IMR-90 (cell line): ENCODE data around the gene SYT8. TPM values are rescaled to one million over a fixed set of nuclear protein-coding genes. Genes with fewer than 3 reads are reported as not detected.

Experiments
- ATAC-seq: fragments of 200-7000 bp; cut with Tn5 transposase; 2 replicates; pipeline ENCODE4 v1.9.1; 2020; ENCODE audit warnings: low read depth, mild to moderate bottlenecking, moderate library complexity
- BruUV-seq: library from RNA; stranded (reverse); fragments of 400-500 nt; replicated peaks from 2 replicates; lab custom pipeline; 2021; lab: Mats Ljungman, UMichigan
- CTCF ChIA-PET: fragments of 300-600 bp; formaldehyde crosslinking; extraction: SDS; loops from one replicate; lab custom pipeline; 2021; ENCODE audit warnings: antibody characterized with exemption; lab: Yijun Ruan, JAX
- POLR2A ChIA-PET: fragments of 300-600 bp; sonication (Branson Sonifier 250); formaldehyde crosslinking; loops from one replicate; lab custom pipeline; 2022; ENCODE audit warnings: antibody characterized with exemption; ENCODE audit not compliant: unreplicated experiment; lab: Charles Lee
- DNase-seq: peaks from one replicate; pipeline ENCODE4 v3.0.0; 2013
- H2AFZ ChIP-seq: replicated peaks from 2 replicates; pipeline ENCODE3; 2013; ENCODE audit warnings: low read length, mild to moderate bottlenecking; ENCODE audit not compliant: poor library complexity
- H2AK5ac ChIP-seq: 2 replicates; pipeline ENCODE4 v1.6.1; 2013; ENCODE audit warnings: low read depth, low read length, inconsistent platforms
- H2AK9ac ChIP-seq: replicated peaks from 2 replicates; pipeline ENCODE3; 2013; ENCODE audit warnings: mild to moderate bottlenecking, low read depth, low read length, moderate library complexity; ENCODE audit not compliant: poor library complexity
- H2BK120ac ChIP-seq: 2 replicates; pipeline ENCODE4 v1.6.1; 2013; ENCODE audit warnings: low read depth, low read length, inconsistent platforms
- H2BK15ac ChIP-seq: 3 replicates; pipeline ENCODE4 v1.6.1; 2013; ENCODE audit warnings: low read depth, low read length, inconsistent platforms
- H2BK20ac ChIP-seq: 2 replicates; pipeline ENCODE4 v1.6.1; 2013; ENCODE audit warnings: low read depth, mild to moderate bottlenecking, inconsistent platforms, low read length, moderate library complexity
- H2BK5ac ChIP-seq: 2 replicates; pipeline ENCODE4 v1.6.1; 2013; ENCODE audit warnings: mild to moderate bottlenecking, low read depth, low read length, inconsistent platforms; ENCODE audit not compliant: poor library complexity, severe bottlenecking
- H3K14ac ChIP-seq: replicated peaks from 2 replicates; pipeline ENCODE4 v1.6.1; 2013; ENCODE audit warnings: low read depth, low read length, inconsistent platforms
- H3K18ac ChIP-seq: 2 replicates; pipeline ENCODE4 v1.6.1; 2013; ENCODE audit warnings: low read depth, low read length, control low read depth
- H3K23ac ChIP-seq: 2 replicates; pipeline ENCODE4 v1.6.1; 2013; ENCODE audit warnings: low read depth, low read length, inconsistent platforms
- H3K27ac ChIP-seq: 2 replicates; pipeline ENCODE4 v1.5.1; 2013; ENCODE audit warnings: mild to moderate bottlenecking, control low read depth, low read length; ENCODE audit not compliant: insufficient read depth
- H3K27me3 ChIP-seq: 2 replicates; pipeline ENCODE4 v1.6.1; 2013; ENCODE audit warnings: low read length; ENCODE audit not compliant: control insufficient read depth, insufficient read depth
- H3K36me3 ChIP-seq: 2 replicates; pipeline ENCODE4 v1.6.1; 2013; ENCODE audit warnings: low read length, mixed read lengths; ENCODE audit not compliant: control insufficient read depth, insufficient read depth
- H3K4ac ChIP-seq: 2 replicates; pipeline ENCODE4 v1.6.1; 2013; ENCODE audit warnings: low read depth, low read length, inconsistent platforms
- H3K4me1 ChIP-seq: 2 replicates; pipeline ENCODE4 v1.6.1; 2013; ENCODE audit warnings: low read length, mixed read lengths; ENCODE audit not compliant: control insufficient read depth, insufficient read depth
- H3K4me2 ChIP-seq: 2 replicates; pipeline ENCODE4 v1.6.1; 2013; ENCODE audit warnings: low read depth, mild to moderate bottlenecking, control low read depth, low read length, moderate library complexity
- H3K4me3 ChIP-seq: 2 replicates; pipeline ENCODE4 v1.5.1; 2013; ENCODE audit warnings: low read depth, mild to moderate bottlenecking, control low read depth, low read length, moderate library complexity; ENCODE audit not compliant: insufficient read depth
- H3K56ac ChIP-seq: 2 replicates; pipeline ENCODE4 v1.6.1; 2013; ENCODE audit warnings: low read length, inconsistent platforms; ENCODE audit not compliant: insufficient read depth; ENCODE audit errors: extremely low read depth
- H3K79me1 ChIP-seq, 2 experiments: 2 replicates each; pipeline ENCODE4 v1.6.1; 2013; ENCODE audit warnings: low read length in 2 of 2, inconsistent platforms in 1 of 2, low read depth in 1 of 2
- H3K9ac ChIP-seq: 2 replicates; pipeline ENCODE4 v1.6.1; 2013; ENCODE audit warnings: low read depth, low read length, control low read depth
- H3K9me1 ChIP-seq: 2 replicates; pipeline ENCODE4 v1.6.1; 2013; ENCODE audit warnings: low read length, inconsistent platforms; ENCODE audit not compliant: insufficient read depth
- H3K9me3 ChIP-seq: 2 replicates; pipeline ENCODE4 v1.6.1; 2013; ENCODE audit warnings: low read length; ENCODE audit not compliant: control insufficient read depth, insufficient read depth
- H4K20me1 ChIP-seq: 2 replicates; pipeline ENCODE4 v1.6.1; 2013; ENCODE audit warnings: low read length, inconsistent platforms; ENCODE audit not compliant: insufficient read depth
- H4K5ac ChIP-seq: 2 replicates; pipeline ENCODE4 v1.6.1; 2013; ENCODE audit warnings: mild to moderate bottlenecking, low read depth, low read length, control low read depth
- H4K8ac ChIP-seq, 2 experiments: 2 replicates each; pipeline ENCODE4 v1.6.1; 2013; ENCODE audit warnings: low read depth in 2 of 2, low read length in 2 of 2, control low read depth in 1 of 2, inconsistent platforms in 1 of 2
- H4K91ac ChIP-seq: 2 replicates; pipeline ENCODE4 v1.6.1; 2013; ENCODE audit warnings: low read depth, low read length, inconsistent platforms; ENCODE audit not compliant: insufficient read depth
- BHLHE40 ChIP-seq: fragments of 150-350 bp; IDR thresholded peaks from 2 replicates; pipeline ENCODE4 v1.6.1; 2016; ENCODE audit warnings: mild to moderate bottlenecking, low read depth, low read length
- CEBPB ChIP-seq: IDR thresholded peaks from 2 replicates; pipeline ENCODE4 v1.6.1; 2012; ENCODE audit warnings: low read depth, low read length, improper control_type of control experiment
- CHD1 ChIP-seq: IDR thresholded peaks from 2 replicates; pipeline ENCODE4 v1.6.1; 2012; ENCODE audit warnings: low read depth, low read length, improper control_type of control experiment
- ELK1 ChIP-seq: fragments of 150-350 bp; IDR thresholded peaks from 2 replicates; pipeline ENCODE4 v1.6.1; 2016; ENCODE audit warnings: low read depth, mild to moderate bottlenecking, low read length, moderate library complexity, borderline replicate concordance
- MAFK ChIP-seq: IDR thresholded peaks from 2 replicates; pipeline ENCODE4 v1.6.1; 2012; ENCODE audit warnings: low read depth, low read length, improper control_type of control experiment
- MAZ ChIP-seq: IDR thresholded peaks from 2 replicates; pipeline ENCODE4 v1.6.1; 2012; ENCODE audit warnings: low read depth, mild to moderate bottlenecking, low read length, improper control_type of control experiment, moderate library complexity, borderline replicate concordance
- MXI1 ChIP-seq: IDR thresholded peaks from 2 replicates; pipeline ENCODE4 v1.6.1; 2012; ENCODE audit warnings: low read depth, mild to moderate bottlenecking, low read length, moderate library complexity, borderline replicate concordance
- NFE2L2 ChIP-seq: fragments of 150-350 bp; IDR thresholded peaks from 2 replicates; pipeline ENCODE4 v1.6.1; 2016; ENCODE audit warnings: low read depth, mild to moderate bottlenecking, low read length
- POLR2A ChIP-seq: IDR thresholded peaks from 2 replicates; pipeline ENCODE4 v1.6.1; 2012; ENCODE audit warnings: mild to moderate bottlenecking, low read depth, low read length
- RAD21 ChIP-seq: IDR thresholded peaks from 2 replicates; pipeline ENCODE4 v1.6.1; 2012; ENCODE audit warnings: low read length, improper control_type of control experiment
- RCOR1 ChIP-seq: IDR thresholded peaks from 2 replicates; pipeline ENCODE4 v1.6.1; 2012; ENCODE audit warnings: mild to moderate bottlenecking, low read length, improper control_type of control experiment; ENCODE audit not compliant: insufficient replicate concordance
- RFX5 ChIP-seq: IDR thresholded peaks from 2 replicates; pipeline ENCODE4 v1.8.0; 2012; ENCODE audit warnings: low read depth, mild to moderate bottlenecking, low read length, moderate library complexity
- SMC3 ChIP-seq: fragments of 150-350 bp; IDR thresholded peaks from 2 replicates; pipeline ENCODE4 v1.6.1; 2016; ENCODE audit warnings: low read depth, mild to moderate bottlenecking, antibody characterized with exemption, low read length, moderate library complexity
- WGBS, 2 experiments: methylation state at CpG; one replicate each; pipeline versions ENCODE4 v1.1.5 to v1.1.7; 2013; ENCODE audit warnings: missing lambda C conversion rate in 2 of 2; ENCODE audit not compliant: insufficient read length in 1 of 2; ENCODE audit errors: extremely low coverage in 2 of 2; 5-methylcytosine and 5-hydroxymethylcytosine counted together
- dilution Hi-C: fragments of 300-500 bp; cut with HindIII; formaldehyde crosslinking; loops from one replicate; pipeline ENCODE4 v1.14.3; 2018; ENCODE audit warnings: low sequenced_read_pairs; ENCODE audit not compliant: unreplicated experiment
- in situ Hi-C: fragments of 300-500 bp; cut with MboI; formaldehyde crosslinking; loops from 3 replicates; pipeline ENCODE4 v1.14.3; 2019; ENCODE audit warnings: low sequenced_read_pairs, inconsistent platforms, mixed read lengths
- intact Hi-C: fragments of 100-400 bp; cut with micrococcal nuclease; formaldehyde crosslinking; loops from 2 replicates; pipeline ENCODE4 v1.10.0; 2022
- polyA plus RNA-seq, 3 experiments: library from polyadenylated mRNA; depleted of rRNA; stranded (reverse); fragments of >200 nt; gene quantifications; 2 replicates each; pipeline ENCODE4 v1.2.3, GENCODE V29; 2012; ENCODE audit warnings: low replicate concordance in 1 of 3
- total RNA-seq: library from RNA; depleted of rRNA; stranded (reverse); fragments of >200 nt; gene quantifications from 2 replicates; pipeline ENCODE4 v1.2.3, GENCODE V29; 2012
- TF ChIP-seq, protein P1 (sequence below): fragments of 150-350 bp; IDR thresholded peaks from 2 replicates; pipeline ENCODE4 v1.6.1; 2017; ENCODE audit warnings: mild to moderate bottlenecking, antibody characterized with exemption, low read length, low read depth

SYT8 gene
- total and polyA plus RNA-seq, 2 of the 4 experiments (the other 2 are of a cell fraction) = not detected

GRCh38 chr11:1857064-1857463 lies 22.3 kb downstream of the SYT8 start:
- Histone ChIP-seq H3K9me3 (no peaks in the 10 kb centered on the region), H3K4ac (no peak overlapping the region), H2BK120ac (no peak overlapping the region), H3K79me1 (no peaks in the 10 kb centered on the region), H2BK15ac (no peak overlapping the region), H3K14ac (no peak overlapping the region), H3K4me3 (no peak overlapping the region), H2AK9ac (no peak overlapping the region), H2BK20ac (no peak overlapping the region), H2AFZ (no peak overlapping the region), H3K18ac (no peak overlapping the region), H3K9me1 (no peaks in the 10 kb centered on the region), H3K56ac (no peak overlapping the region), H3K4me2 (no peak overlapping the region), H3K4me1 (no peaks in the 10 kb centered on the region), H3K23ac (no peak overlapping the region), H4K8ac (no peak overlapping the region), H2BK5ac (no peak overlapping the region), H3K27me3 (peaks cover 29% of the 10 kb centered on the region), H3K9ac (no peak overlapping the region), H3K27ac (no peak overlapping the region), H4K5ac (no peak overlapping the region), H4K20me1 (no peaks in the 10 kb centered on the region), H3K36me3 (no peaks in the 10 kb centered on the region), H2AK5ac (no peak overlapping the region), H4K91ac (no peak overlapping the region)
- 80% methylated on average over 2 of the region's 11 CpGs; no CpG with 5 or more reads in 1 of the 2 experiments for WGBS, 2 experiments
- ChIA-PET POLR2A (no interaction called here), CTCF (no interaction called here)
- intact Hi-C loops (no loop called here), dilution Hi-C loops (no loop called here), in situ Hi-C loops (no loop called here)
- BruUV-seq = no TSS peak
- no peak for ATAC-seq
- TF ChIP-seq POLR2A (no peak), MXI1 (no peak), CEBPB (no peak), MAZ (no peak), RCOR1 (no peak), NFE2L2 (no peak), ELK1 (no peak), CHD1 (no peak), SMC3 (no peak), RFX5 (no peak), BHLHE40 (no peak), RAD21 (no peak), MAFK (no peak)
- TF ChIP-seq, protein P1, sequence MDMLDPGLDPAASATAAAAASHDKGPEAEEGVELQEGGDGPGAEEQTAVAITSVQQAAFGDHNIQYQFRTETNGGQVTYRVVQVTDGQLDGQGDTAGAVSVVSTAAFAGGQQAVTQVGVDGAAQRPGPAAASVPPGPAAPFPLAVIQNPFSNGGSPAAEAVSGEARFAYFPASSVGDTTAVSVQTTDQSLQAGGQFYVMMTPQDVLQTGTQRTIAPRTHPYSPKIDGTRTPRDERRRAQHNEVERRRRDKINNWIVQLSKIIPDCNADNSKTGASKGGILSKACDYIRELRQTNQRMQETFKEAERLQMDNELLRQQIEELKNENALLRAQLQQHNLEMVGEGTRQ = no peak
- no peak for DNase-seq
